Posterior cingulate gyrus (tissue), 11 donors: ENCODE measurements around the gene HMGN2.
A peak's percentile ranks its signal among the peaks of the same experiment; 100 is the strongest.
"Not testable (repeated sequence)": the region's sequence is repeated elsewhere in the genome, so short reads cannot be mapped to it uniquely, and the experiment has no call there.

Source experiments
- DNase-seq, 10 donors: peaks; one replicate each; pipeline versions ENCODE4 v3.0.0 to v3.0.0-alpha.2; 2020 to 2021; ENCODE audit warnings: mixed read lengths in 3 of 10
- intact Hi-C: fragments of 100-400 bp; cut with DNase I; formaldehyde crosslinking; loops from one replicate; pipeline ENCODE4 v1.15.1; 2023

Gene HMGN2

GRCh38 chr1:26475989-26476388, 3.7 kb downstream of the HMGN2 start:
- intact Hi-C loops = no loop called here
- no peak for DNase-seq

GRCh38 chr1:26476958-26477357, 4.7 kb downstream of the HMGN2 start:
- no peak for DNase-seq
- intact Hi-C loops = no loop called here

DNA sequence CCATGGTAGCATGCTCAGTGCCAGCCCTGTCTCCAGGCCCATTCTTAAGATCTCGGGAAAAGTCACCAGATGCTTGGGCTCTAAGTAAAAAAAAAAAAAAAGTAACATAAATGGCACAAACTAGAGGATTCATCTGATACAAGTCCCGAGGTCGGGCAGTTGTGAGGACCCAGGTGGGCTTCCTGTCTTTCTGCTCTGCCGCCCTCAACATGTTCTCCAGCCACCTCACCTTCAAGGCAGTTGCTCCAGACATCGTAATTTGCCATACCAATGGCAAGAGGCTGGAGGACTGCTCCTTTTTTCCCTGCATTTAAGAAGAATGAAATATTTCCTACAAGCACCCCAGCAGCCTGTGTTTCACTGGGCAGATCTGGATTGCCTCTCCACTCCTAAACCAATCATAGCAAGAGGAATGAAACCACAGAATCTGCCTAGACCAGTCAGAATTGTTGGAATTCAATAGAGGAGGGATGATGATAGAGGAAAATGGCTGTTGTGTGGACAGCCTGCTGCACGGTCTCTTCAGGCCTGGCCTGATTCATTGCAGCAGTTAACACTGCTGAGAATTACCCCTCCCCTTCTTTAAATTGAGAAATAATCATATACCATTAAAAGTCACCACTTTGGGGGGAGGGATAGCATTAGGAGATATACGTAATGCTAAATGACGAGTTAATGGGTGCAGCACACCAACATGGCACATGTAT, 5.4 kb downstream of the HMGN2 start:
- intact Hi-C loops = no loop called here
- DNase-seq = peak in 1 of 10 donors; percentile 37

DNA sequence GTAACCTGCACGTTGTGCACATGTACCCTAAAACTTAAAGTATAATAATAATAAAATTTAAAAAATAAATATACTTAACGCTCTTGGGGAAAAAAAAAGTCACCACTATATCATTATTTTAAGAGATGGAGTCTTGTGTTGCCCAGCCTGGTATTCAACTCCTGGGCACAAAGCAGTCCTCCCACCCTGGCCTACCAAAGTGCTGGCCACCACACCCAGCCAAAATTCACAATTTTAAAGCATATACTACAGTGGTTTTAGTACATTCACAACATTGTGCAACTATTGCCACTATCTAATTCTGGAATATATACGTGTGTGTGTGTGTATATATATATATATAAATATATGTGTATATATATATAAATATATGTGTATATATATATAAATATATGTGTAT, 5.9 kb downstream of the HMGN2 start:
- intact Hi-C loops = no loop called here
- peak in 1 of 10 donors; percentile 26 for DNase-seq

- intact Hi-C loops = no loop called here
- DNase-seq = no peak
Measured at GRCh38 chr1:26478988-26479387, 6.7 kb downstream of the HMGN2 start.

DNA sequence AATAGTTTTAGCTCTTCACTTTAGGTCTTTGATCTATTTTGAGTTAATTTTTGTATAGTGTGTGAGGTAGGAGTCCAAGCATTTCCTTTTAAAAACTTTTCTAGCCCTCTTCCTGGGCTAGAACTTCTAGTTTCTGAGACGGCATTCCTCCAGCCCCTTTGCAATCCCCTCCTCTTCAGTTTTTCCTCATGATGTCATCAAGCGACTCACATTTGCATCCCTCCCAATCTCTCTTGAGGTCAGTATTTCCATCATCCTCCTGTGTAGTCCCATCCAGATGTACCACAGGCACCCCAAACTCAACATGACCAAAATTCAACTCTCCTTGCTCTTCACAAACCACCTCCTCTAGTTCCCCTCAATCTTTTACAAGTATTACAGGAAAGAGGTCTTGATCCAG, 10.7 kb downstream of the HMGN2 start:
- DNase-seq = no peak
- intact Hi-C loops = no loop called here

DNA sequence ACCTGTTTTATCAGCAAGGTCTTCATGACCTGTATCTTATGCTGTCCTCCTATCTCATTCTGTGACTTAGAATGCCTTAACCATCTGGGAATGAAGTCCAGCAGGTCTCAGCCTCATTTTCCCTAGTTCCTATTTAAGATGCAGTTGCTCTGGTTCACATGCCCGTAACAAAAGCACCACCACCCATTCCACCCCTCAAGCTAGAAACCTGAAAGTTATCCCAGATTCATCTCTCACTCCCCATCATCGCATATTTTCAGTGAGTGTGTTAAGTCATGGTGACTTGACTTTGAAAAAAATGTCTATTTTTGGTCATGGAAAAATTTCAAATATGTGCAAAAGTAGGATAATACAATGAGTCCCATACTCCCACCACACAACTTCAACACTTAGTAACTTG, 11.7 kb downstream of the HMGN2 start:
- intact Hi-C loops = no loop called here
- no peak for DNase-seq

GRCh38 chr1:26490155-26490554, 17.9 kb downstream of the HMGN2 start:
- intact Hi-C loops = no loop called here
- DNase-seq = peak in 1 of 10 donors; percentile 3

- intact Hi-C loops = no loop called here
- no peak for DNase-seq
Measured at GRCh38 chr1:26493267-26493666, 21.0 kb downstream of the HMGN2 start.

GRCh38 chr1:26493938-26494337, 21.7 kb downstream of the HMGN2 start:
- intact Hi-C loops = no loop called here
- peak in 1 of 10 donors; percentile 28 for DNase-seq

- intact Hi-C loops = no loop called here
- DNase-seq = peak in 1 of 10 donors; percentile 72
Measured at GRCh38 chr1:26496861-26497260, 24.6 kb downstream of the HMGN2 start.

DNA sequence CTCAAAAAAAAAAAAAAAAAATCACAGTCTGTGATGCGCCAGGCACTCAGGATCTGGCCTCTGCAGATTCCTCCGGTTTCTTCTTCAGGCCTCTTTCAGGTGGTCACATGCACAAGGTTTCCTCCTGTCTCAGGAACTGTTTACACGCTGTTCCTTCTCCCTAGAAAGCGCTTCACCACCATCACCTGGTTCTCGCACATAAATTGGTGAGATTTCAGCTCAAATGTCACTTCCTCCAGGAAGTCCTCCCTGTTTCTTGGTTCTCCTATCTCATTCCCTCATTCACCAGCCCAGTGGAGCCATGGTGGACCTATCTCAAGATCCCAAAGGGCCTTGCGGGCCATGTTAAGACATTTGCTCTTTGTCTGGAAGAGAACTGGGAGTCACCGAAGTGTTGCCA, 26.7 kb downstream of the HMGN2 start:
- peak in 1 of 10 donors; percentile 31 for DNase-seq
- intact Hi-C loops = no loop called here

DNA sequence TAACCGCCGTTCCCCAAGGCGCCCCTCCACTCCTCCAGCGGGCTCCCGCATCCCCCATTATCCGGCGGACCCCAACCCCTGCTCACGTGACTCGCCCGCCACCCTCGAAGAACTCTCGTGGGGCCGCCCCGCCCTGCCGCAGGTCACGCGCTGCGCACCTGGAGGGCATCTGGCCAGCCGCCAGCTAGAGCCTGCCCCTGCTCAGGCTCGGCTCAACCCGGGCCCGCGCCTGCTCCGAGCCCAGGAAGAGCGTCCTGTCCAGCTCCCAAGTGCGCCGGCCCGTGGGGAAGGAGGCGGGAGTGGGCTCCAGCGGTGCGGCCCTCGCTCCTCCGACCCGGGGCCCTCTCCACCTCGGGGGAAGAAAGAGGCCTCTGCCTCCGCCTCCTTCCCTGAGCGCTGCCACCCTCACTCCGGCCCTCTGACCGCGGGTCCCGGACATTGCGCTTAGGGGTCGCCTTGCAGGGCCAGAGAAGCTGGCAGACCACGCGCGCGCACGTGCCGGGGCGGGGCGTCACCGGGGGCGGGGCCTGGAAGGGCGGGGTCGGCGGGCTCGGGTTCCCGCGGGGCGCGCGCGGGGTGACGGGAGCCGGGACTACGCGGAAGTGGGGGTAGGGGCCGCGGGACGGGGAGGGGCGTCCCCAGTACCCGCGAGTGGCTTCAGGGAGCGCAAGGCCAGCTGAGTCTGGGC, 28.4 kb downstream of the HMGN2 start:
- intact Hi-C loops = loop anchor here (1.0 to 10.0 kb wide), 3 partner anchors 28 to 289 kb away; partner anchors contain the start of gene HMGN2
- DNase-seq = peak; percentile 75 to 98 (median 88)

GRCh38 chr1:26510711-26511110, 38.5 kb downstream of the HMGN2 start:
- peak in 2 of 10 donors; percentile 45 to 66 for DNase-seq
- intact Hi-C loops = not testable (repeated sequence)

GRCh38 chr1:26515836-26516235, 43.6 kb downstream of the HMGN2 start:
- peak in 1 of 10 donors; percentile 8 for DNase-seq
- intact Hi-C loops = not testable (repeated sequence)

DNA sequence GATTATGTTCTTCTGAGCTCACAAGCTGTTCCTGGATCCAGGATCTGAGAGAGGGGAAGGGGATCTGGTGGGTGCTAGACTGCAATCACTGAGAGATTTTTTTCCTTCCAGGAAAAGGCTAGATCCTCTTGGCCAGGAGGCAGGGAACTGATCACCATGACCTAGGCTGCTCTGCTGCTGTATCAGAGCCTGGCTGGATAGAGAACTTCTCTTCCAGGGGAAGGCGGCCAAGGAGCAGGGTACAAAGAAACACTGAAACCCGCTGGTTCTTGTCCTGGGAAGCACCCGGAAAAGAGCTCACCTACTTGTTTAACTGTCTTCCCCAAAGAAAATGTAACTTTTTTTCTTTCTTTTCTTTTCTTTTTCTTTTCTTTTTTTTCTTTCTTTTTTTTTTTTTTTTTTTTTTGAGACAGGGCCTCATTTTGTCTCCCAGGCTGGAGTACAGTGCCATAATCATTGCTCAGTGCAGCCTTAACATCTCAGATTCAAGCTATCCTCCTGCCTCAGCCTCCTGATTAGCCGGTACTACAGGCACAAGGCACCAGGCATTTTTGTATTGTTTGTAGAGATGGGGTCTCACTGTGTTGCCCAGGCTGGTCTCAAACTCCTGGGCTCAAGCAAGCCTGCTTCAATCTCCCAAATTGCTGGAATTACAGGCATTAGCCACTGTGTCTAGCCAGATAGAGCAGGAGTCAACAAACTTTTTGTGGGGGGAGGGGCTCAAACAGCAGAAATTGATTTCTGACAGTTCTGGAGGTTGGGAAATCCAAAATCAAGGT, 44.9 kb downstream of the HMGN2 start:
- peak in 1 of 10 donors; percentile 14 for DNase-seq
- intact Hi-C loops = no loop called here

- no peak for DNase-seq
- intact Hi-C loops = no loop called here
Measured at GRCh38 chr1:26517766-26518049, 45.5 kb downstream of the HMGN2 start.

DNA sequence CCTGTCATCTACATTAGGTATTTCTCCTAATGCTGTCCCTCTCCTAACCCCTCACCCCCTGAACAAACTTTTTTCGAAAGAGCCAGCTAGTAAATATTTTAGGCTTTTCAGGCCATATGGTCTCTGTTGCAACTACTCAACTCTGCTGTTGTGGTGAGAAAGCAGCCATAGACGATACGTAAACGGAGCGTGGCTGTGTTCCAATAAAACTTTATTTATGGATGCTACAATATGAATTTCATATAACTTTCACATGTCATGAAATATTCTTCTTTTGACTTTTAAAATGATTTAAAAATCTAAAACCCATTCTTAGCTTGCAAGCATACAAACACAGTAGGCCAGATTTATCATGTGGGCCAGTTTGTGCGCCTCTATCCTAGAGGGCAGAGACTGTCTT, 46.1 kb downstream of the HMGN2 start:
- DNase-seq = no peak
- intact Hi-C loops = no loop called here

- intact Hi-C loops = no loop called here
- DNase-seq = no peak
Measured at GRCh38 chr1:26520339-26520738, 48.1 kb downstream of the HMGN2 start.

DNA sequence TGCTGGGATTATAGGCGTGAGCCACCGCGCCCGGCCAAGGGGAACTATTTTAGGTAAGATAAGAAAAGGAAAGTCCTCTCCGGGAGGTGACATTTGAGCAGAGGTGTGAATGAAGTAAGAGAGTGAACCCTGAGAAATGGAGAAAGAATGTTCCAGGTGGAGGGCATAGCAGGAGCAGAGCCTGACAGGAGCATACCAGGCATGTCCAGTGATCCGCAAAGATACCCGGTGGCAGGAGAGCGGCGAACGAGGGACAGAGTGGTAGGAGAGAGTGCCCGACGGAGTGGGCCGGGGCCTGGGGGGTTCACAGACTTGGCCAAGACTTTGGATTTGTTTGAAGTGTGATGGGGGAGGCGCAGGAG, 49.4 kb downstream of the HMGN2 start:
- intact Hi-C loops = no loop called here
- DNase-seq = peak in 1 of 10 donors; percentile 24

DNA sequence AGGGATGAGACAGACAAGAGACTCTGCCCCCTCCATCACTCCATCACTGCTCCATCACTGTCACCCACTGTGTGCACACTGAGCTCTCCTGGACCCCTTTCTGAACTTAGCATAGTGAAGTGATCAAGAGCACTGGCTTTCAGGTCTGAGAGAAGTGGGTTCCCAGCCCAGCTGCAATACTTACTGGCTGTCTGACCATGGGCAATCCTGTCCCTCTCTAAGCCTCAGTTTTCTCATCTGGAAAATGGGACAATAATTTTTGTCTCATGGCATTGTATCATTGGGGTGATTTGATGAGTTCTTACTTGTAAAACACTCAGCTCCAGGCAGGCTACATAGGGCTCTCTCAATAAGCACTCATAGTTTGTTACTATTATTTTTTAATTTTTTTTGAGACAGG, 49.8 kb downstream of the HMGN2 start:
- no peak for DNase-seq
- intact Hi-C loops = no loop called here

- DNase-seq = peak in 1 of 10 donors; percentile 11
- intact Hi-C loops = no loop called here
Measured at GRCh38 chr1:26524181-26524580, 51.9 kb downstream of the HMGN2 start.
